ENCODE measurements around the gene SAMD1. TPM values are rescaled to one million over a fixed set of nuclear protein-coding genes. Genes with fewer than 3 reads are reported as not detected.

The SAMD1 gene
- total and polyA plus RNA-seq, 2 of the 13 experiments (the other 11 are each of a cell fraction or from before 2014, with no cell fraction given), result 17.5 to 45.0 TPM

- CTCF ChIA-PET (ENCODE audit: low intra/inter-chr PET ratio, low total read pairs), result no interaction called here
- DNase-seq (ENCODE audit: low spot score), result no peak
- Histone ChIP-seq H3K9me3 (ENCODE audit: low read length) (no peaks in the 10 kb centered on the region), H3K36me3 (replicated peaks in 1 of 2; ENCODE audit: control insufficient read depth in 1 of 2, insufficient read depth in 2 of 2, low read length in 2 of 2) (no peaks in the 10 kb centered on the region), H3K4me2 (ENCODE audit: low read depth, low read length) (peak overlapping the region; percentile 87), H3K4me3 (replicated peaks in 1 of 3; ENCODE audit: insufficient read depth in 1 of 3, low read depth in 2 of 3, low read length in 3 of 3) (peak overlapping the region; percentile 68 to 90 (median 72)), H3K27me3 (ENCODE audit: control insufficient read depth in 1 of 2, insufficient read depth in 2 of 2, low read length in 2 of 2) (no peaks in the 10 kb centered on the region), H2AFZ (ENCODE audit: low read length) (no peak overlapping the region), H4K20me1 (ENCODE audit: insufficient read depth, low read length) (no peaks in the 10 kb centered on the region), H3K4me1 (ENCODE audit: insufficient read depth, low read length) (peaks cover 43% of the 10 kb centered on the region), H3K9ac (ENCODE audit: insufficient read depth, low read depth, low read length) (peak overlapping the region; percentile 80), H3K79me2 (ENCODE audit: insufficient read depth, low read length) (peaks cover 12% of the 10 kb centered on the region), H3K27ac (ENCODE audit: extremely low read length, insufficient read depth, low read length) (no peak overlapping the region)
- no peak for FAIRE-seq
- intact Hi-C loops (cut with micrococcal nuclease; ENCODE audit: unreplicated experiment), result loop anchor here (5.0 kb wide), 1 partner anchor 1833 kb away; no protein-coding TSS in a partner anchor
- POLR2A ChIA-PET, result interaction anchor here (1.2 to 1.9 kb wide), 2 partner anchors 18 to 404 kb away, joined by 4 to 7 read pairs; partner anchors contain the start of gene PRKACA
- in situ Hi-C loops (cut with HindIII; ENCODE audit: extremely low pct_ligation_motif_present, low pct_unique_long_range_greater_than_20kb), result no loop called here
- BruUV-seq (replicated peaks), result TSS peak; percentile 59
- ATAC-seq, result no peak
- WGBS (ENCODE audit: low lambda C conversion rate), result 36% methylated on average over 6 of the region's 6 CpGs
- TF ChIP-seq ZNF552 (CRISPR knock-in tag; IDR thresholded peaks at IDR 0.05; ENCODE audit: borderline replicate concordance) (no peak), GTF3A (CRISPR knock-in tag; conservative IDR thresholded peaks at IDR 0.05) (no peak), LBX2 (CRISPR knock-in tag; IDR thresholded peaks at IDR 0.05; ENCODE audit: borderline replicate concordance) (no peak), DDIT3 (CRISPR knock-in tag; IDR thresholded peaks at IDR 0.05) (no peak), PATZ1 (CRISPR knock-in tag; IDR thresholded peaks at IDR 0.05) (no peak), NFRKB (IDR thresholded peaks at IDR 0.05) (no peak), ZNF33B (CRISPR knock-in tag; IDR thresholded peaks at IDR 0.05) (no peak), HMG20B (CRISPR knock-in tag; conservative IDR thresholded peaks at IDR 0.05) (no peak), ZNF607 (CRISPR knock-in tag; IDR thresholded peaks at IDR 0.05; ENCODE audit: borderline replicate concordance) (no peak), ZNF484 (CRISPR knock-in tag; IDR thresholded peaks at IDR 0.05; ENCODE audit: borderline replicate concordance, low read depth) (no peak), ZFP37 (CRISPR knock-in tag; IDR thresholded peaks at IDR 0.05; ENCODE audit: borderline replicate concordance) (no peak), ATF2 (CRISPR knock-in tag; IDR thresholded peaks at IDR 0.05) (no peak)
Measured at GRCh38 chr19:14135355-14135754, 44.8 kb upstream of the SAMD1 start.
